Esophagus muscularis mucosa (tissue), 4 donors: ENCODE results near the gene HOXA11.

Source experiments
- EP300 ChIP-seq: sonication (generic); formaldehyde crosslinking; IDR thresholded peaks from one replicate; pipeline ENCODE4 v1.6.1; 2017; ENCODE audit warnings: antibody characterized with exemption
- POLR2A ChIP-seq: fragments of 450-650 bp; IDR thresholded peaks from one replicate; pipeline ENCODE4 v1.6.1; 2017; ENCODE audit warnings: antibody characterized with exemption, moderate library complexity, mild to moderate bottlenecking, low read depth
- TF ChIP-seq, protein P1 (sequence below), 3 experiments: fragments of 200-600 bp in 2 of 3; fragments of 450-650 bp in 1 of 3; sonication (generic) in 2 of 3; IDR thresholded peaks; one replicate each; pipeline ENCODE4 v1.5.1; 2017 to 2019; ENCODE audit warnings: antibody characterized with exemption in 3 of 3, mild to moderate bottlenecking in 2 of 3, moderate library complexity in 1 of 3

DNA sequence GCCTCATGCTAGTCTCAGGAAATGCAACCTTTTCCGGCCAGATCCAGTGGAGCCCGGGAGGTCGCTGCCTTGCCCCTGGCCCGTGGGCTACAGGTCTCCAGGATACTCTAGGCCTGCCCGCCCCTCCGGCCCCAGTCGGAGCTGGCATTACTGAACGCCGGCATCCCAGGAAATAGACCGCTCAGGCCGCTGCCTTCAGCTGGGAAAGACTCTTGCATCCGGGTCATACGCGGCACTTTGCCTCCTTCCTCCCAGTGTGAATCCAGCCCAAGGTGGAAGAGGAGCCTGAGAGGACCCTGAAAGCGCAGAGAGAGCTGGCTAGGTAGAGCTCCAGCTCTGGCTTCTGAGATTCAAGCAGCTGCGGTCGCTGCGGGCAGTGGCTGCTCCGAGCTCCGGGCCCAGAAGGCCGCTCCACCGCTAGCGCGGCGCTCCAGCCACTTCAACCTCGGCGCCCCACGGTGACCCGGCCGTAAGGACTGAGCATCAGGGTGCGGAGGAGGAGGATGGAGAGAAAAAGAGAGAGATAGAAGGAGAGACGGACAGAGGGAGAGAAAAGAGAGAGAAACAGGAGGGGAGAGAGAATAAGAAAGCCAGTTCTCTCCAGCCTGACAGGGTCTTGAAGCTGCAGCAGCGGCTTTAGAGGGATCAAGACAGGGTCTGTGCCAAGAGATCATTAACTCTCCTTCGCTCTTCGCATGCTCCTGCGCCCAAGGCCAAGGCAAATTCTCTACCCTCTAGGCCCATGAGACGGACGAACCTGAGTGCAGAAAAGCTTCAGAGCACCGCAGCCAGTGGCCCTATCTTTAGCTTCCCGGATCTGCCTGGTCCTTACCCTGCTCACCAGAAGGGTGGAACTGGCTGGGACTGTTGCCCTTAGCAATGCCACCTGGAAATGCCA, 9.2 kb downstream of the HOXA11 start:
- no peak for TF ChIP-seq POLR2A
- TF ChIP-seq, protein P1, sequence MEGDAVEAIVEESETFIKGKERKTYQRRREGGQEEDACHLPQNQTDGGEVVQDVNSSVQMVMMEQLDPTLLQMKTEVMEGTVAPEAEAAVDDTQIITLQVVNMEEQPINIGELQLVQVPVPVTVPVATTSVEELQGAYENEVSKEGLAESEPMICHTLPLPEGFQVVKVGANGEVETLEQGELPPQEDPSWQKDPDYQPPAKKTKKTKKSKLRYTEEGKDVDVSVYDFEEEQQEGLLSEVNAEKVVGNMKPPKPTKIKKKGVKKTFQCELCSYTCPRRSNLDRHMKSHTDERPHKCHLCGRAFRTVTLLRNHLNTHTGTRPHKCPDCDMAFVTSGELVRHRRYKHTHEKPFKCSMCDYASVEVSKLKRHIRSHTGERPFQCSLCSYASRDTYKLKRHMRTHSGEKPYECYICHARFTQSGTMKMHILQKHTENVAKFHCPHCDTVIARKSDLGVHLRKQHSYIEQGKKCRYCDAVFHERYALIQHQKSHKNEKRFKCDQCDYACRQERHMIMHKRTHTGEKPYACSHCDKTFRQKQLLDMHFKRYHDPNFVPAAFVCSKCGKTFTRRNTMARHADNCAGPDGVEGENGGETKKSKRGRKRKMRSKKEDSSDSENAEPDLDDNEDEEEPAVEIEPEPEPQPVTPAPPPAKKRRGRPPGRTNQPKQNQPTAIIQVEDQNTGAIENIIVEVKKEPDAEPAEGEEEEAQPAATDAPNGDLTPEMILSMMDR (IDR thresholded peaks at IDR 0.05), result no peak
- no peak for TF ChIP-seq EP300
